ENCODE data around the gene PERCC1. TPM values are rescaled to one million over a fixed set of nuclear protein-coding genes. Genes with fewer than 3 reads are reported as not detected.

PERCC1 gene
- total and polyA plus RNA-seq, 9 of the 15 experiments (the other 6 are each of a cell fraction or from before 2014, with no cell fraction given) = not detected

DNA sequence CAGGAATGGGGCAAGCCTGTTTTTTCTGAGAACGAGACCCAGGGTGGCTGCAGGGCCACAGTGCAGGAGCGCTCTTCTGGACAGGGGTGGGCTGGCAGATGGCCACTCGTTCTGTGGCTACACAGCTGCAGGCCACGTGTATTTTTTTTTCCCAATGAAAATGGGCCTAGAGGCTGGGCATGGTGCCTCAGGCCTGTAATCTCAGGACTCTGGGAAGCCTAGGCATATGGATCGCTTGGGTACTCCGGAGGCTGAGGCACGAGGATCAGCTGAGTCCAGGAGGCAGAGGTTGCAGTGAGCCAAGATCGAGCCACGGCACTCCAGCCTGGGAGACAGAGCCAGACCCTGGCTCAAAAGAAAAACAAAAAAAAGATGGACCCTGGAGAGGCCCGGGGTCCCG, 23.1 kb upstream of the PERCC1 start:
- in situ Hi-C loops (cut with MboI) = no loop called here
- ATAC-seq = peak; percentile 43

More for the DNA sequence above, 23.1 kb upstream of the PERCC1 start:
- peaks cover 4 to 29% of the 10 kb centered on the region in 2 experiments; a peak in 3 of 5 replicates for H3K4me1 ChIP-seq (replicated peaks in 1 of 2; ENCODE audit: control insufficient read depth in 2 of 2, insufficient read depth in 2 of 2, low read length in 2 of 2)
- H3K27ac ChIP-seq (ENCODE audit: extremely low read depth, low read depth, low read length) = no peak overlapping the region
- TF ChIP-seq ETV6 (IDR thresholded peaks at IDR 0.05; ENCODE audit: borderline replicate concordance in 1 of 2, low read depth in 2 of 2, low read length in 1 of 2) (no peak), ETV6 (CRISPR knock-in tag; IDR thresholded peaks at IDR 0.05; ENCODE audit: borderline replicate concordance) (no peak), KLF16 (IDR thresholded peaks at IDR 0.05) (no peak), ZNF316 (IDR thresholded peaks at IDR 0.05) (no peak), BCLAF1 (IDR thresholded peaks at IDR 0.05; ENCODE audit: borderline replicate concordance in 1 of 2, control insufficient read depth in 1 of 2, low read depth in 2 of 2, low read length in 1 of 2) (no peak), KLF13 (tag; IDR thresholded peaks at IDR 0.05; ENCODE audit: borderline replicate concordance, low read depth) (no peak), MTA3 (IDR thresholded peaks at IDR 0.05; ENCODE audit: borderline replicate concordance) (no peak), ADNP (tag; IDR thresholded peaks at IDR 0.05) (no peak), SIX5 (IDR thresholded peaks at IDR 0.05; ENCODE audit: borderline replicate concordance in 1 of 2, insufficient read depth in 1 of 2, low read depth in 1 of 2, low read length in 2 of 2) (no peak)
- TF ChIP-seq, protein P1, sequence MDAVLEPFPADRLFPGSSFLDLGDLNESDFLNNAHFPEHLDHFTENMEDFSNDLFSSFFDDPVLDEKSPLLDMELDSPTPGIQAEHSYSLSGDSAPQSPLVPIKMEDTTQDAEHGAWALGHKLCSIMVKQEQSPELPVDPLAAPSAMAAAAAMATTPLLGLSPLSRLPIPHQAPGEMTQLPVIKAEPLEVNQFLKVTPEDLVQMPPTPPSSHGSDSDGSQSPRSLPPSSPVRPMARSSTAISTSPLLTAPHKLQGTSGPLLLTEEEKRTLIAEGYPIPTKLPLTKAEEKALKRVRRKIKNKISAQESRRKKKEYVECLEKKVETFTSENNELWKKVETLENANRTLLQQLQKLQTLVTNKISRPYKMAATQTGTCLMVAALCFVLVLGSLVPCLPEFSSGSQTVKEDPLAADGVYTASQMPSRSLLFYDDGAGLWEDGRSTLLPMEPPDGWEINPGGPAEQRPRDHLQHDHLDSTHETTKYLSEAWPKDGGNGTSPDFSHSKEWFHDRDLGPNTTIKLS (IDR thresholded peaks at IDR 0.05; ENCODE audit: borderline replicate concordance, low read depth) = no peak
- no peaks in the 10 kb centered on the region for H3K27me3 ChIP-seq (ENCODE audit: control insufficient read depth in 2 of 2, insufficient read depth in 2 of 2, low read length in 2 of 2)
- peak overlapping the region; percentile 9 to 90; a peak in 3 of 4 replicates for H3K9ac ChIP-seq (ENCODE audit: insufficient read depth in 1 of 2, low read depth in 2 of 2, low read length in 2 of 2)
- peak overlapping the region; percentile 44 for H3K4me3 ChIP-seq
- CTCF ChIA-PET (ENCODE audit: low intra/inter-chr PET ratio) = interaction anchor here (0.6 kb wide), 1 partner anchor 796 kb away, joined by 3 read pairs; no protein-coding TSS in a partner anchor
- 0 out of 2 replicates have a peak overlapping the region, but pooled peaks have one; percentile 81 for H2AFZ ChIP-seq (ENCODE audit: low read depth, low read length)
- no peaks in the 10 kb centered on the region for H3K36me3 ChIP-seq (ENCODE audit: control insufficient read depth, insufficient read depth, low read length)
- no TSS peak for BruUV-seq (replicated peaks)
- DNase-seq (ENCODE audit: extremely low read depth in 1 of 4, low spot score in 3 of 4) = no peak
- WGBS (ENCODE audit: insufficient coverage, low coverage, missing lambda C conversion rate) = 29% methylated on average over 10 of the region's 11 CpGs
- no peaks in the 10 kb centered on the region for H3K9me1 ChIP-seq (ENCODE audit: control insufficient read depth, insufficient read depth, low read length)
- H3K79me2 ChIP-seq (ENCODE audit: control insufficient read depth, insufficient read depth, low read length) = peaks cover 3% of the 10 kb centered on the region; the same call in 1 of the 3 replicates
- POLR2A ChIA-PET = interaction anchor here (0.6 to 1.9 kb wide), 8 partner anchors 9 to 88 kb away, joined by 3 to 7 read pairs (median 4); partner anchors contain the start of gene UQCC4
- peaks cover 7% of the 10 kb centered on the region; the same call in 1 of the 2 replicates for H4K20me1 ChIP-seq (replicated peaks; ENCODE audit: control insufficient read depth, insufficient read depth, low read length)
- FAIRE-seq = no peak
- intact Hi-C loops (cut with micrococcal nuclease) = no loop called here
- no peaks in the 10 kb centered on the region for H3K9me3 ChIP-seq (replicated peaks; ENCODE audit: control insufficient read depth, insufficient read depth, low read depth, low read length)
- peak overlapping the region; percentile 26 for H3K4me2 ChIP-seq (ENCODE audit: insufficient read depth, low read length)

Data from K562 (cell line).